Esophagus squamous epithelium (tissue), 4 donors: ENCODE measurements around the gene MCU.

Experiments used
- CTCF ChIP-seq, 6 experiments: fragments of 450-650 bp in 4 of 6; fragments of 200-600 bp in 2 of 6; sonication (generic) in 2 of 6; IDR thresholded peaks; one replicate each; pipeline ENCODE4 v1.5.1; 2016 to 2019; ENCODE audit warnings: antibody characterized with exemption in 6 of 6, mild to moderate bottlenecking in 4 of 6, moderate library complexity in 4 of 6
- POLR2A ChIP-seq, 4 donors: fragments of 450-650 bp; IDR thresholded peaks; one replicate each; pipeline ENCODE4 v1.6.1; 2017; ENCODE audit warnings: antibody characterized with exemption in 4 of 4, mild to moderate bottlenecking in 4 of 4, moderate library complexity in 3 of 4

- TF ChIP-seq CTCF (IDR thresholded peaks at IDR 0.05) (no peak), POLR2A (IDR thresholded peaks at IDR 0.05) (no peak)
Measured at GRCh38 chr10:72742092-72742491, 50.1 kb downstream of the MCU start.
